ENCODE measurements around the gene PGAP6.
A peak's percentile ranks its signal among the peaks of the same experiment; 100 is the strongest.
"Not testable (repeated sequence)": the region's sequence is repeated elsewhere in the genome, so short reads cannot be mapped to it uniquely, and the experiment has no call there.

PGAP6 gene

DNA sequence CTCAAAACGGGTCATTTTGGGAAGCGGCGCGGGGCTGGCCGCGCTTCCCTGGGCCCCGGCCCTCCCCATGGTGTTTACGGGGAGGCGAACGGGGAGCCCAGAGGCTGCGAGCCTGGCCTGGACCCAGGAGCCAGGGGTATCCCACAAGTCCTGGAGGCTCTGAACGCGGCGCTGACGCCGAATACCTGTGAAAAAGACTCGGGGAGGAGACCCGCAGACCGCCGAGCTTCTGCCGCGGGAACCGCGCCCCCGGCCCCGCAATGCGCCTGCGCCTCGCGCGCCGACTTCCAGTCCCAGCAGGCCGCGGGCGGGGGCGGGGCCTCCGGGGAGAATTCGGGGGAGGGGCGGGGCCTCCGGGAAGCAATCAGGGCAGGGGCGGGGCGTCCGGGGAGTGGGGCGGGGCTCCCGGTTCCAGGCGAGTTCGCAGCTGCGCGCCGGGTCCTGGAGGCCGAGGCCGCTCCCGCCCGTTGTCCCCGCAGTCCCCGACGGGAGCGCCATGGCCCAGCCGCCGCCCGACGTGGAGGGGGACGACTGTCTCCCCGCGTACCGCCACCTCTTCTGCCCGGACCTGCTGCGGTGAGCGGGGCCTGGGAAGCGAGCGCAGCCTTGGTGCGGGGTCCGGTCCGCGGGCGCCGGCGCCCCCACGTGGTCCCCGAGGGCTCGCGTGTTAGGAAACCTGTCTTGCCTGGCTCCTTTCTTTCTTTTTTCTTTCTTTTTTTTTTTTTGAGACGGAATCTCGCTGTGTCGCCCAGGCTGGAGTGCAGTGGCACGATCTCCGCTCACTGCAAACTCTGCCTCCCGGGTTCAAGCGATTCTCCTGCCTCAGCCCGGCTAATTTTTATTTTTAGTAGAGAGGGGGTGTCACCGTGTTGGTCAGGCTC is 19.9 kb upstream of the PGAP6 start, which contains the start of gene DECR2:
DECR2 (plus strand) TSS at position 418 of the 881 bp plus-strand sequence; CDS start at position 497, 79 bp downstream.
- DNase-seq: peak; percentile 92

DNA sequence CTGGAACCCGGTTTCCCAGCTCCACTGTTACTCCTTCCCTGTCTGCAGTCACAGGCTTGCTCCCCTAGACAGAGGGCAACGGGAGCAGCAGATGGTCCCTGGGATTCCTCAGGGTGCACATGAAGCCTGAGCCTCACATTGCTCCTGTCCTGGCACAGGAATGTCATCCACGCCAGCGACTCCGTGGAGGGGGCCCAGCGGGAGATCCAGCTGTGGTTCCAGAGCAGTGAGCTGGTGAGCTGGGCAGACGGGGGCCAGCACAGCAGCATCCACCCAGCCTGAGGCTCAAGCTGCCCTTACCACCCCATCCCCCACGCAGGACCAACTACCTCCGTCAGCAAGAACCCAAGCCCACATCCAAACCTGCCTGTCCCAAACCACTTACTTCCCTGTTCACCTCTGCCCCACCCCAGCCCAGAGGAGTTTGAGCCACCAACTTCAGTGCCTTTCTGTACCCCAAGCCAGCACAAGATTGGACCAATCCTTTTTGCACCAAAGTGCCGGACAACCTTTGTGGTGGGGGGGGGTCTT is 18.3 kb upstream of the PGAP6 start:
- DNase-seq: no peak

DNA sequence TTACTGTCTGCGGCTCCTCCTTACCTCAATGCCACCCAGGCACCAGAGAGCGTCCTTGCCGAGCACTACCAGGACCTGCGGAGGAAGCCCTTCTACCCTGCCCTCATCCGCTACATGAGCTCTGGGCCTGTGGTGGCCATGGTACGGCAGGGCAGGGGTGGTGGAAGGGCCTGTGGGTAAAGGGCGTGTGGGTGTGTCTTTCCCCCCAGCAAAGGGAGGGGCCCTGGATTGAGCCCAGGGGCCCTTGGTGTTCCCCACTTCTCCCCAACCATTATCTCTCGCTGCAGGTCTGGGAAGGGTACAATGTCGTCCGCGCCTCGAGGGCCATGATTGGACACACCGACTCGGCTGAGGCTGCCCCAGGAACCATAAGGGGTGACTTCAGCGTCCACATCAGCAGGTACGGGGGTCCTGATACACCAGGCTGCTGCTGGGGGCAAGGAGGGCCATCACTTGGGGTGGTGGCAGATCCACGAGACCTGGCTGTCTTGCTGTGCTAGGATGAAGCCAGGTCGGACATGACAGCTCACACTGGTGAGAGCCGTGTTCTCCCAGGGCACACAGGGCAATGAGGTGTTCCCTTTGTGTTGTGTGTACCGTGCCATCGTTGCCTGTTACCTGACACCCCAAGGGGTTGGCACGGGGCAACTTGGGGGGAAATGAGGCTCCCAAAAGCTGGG is 17.7 kb upstream of the PGAP6 start:
- no peak for DNase-seq

DNA sequence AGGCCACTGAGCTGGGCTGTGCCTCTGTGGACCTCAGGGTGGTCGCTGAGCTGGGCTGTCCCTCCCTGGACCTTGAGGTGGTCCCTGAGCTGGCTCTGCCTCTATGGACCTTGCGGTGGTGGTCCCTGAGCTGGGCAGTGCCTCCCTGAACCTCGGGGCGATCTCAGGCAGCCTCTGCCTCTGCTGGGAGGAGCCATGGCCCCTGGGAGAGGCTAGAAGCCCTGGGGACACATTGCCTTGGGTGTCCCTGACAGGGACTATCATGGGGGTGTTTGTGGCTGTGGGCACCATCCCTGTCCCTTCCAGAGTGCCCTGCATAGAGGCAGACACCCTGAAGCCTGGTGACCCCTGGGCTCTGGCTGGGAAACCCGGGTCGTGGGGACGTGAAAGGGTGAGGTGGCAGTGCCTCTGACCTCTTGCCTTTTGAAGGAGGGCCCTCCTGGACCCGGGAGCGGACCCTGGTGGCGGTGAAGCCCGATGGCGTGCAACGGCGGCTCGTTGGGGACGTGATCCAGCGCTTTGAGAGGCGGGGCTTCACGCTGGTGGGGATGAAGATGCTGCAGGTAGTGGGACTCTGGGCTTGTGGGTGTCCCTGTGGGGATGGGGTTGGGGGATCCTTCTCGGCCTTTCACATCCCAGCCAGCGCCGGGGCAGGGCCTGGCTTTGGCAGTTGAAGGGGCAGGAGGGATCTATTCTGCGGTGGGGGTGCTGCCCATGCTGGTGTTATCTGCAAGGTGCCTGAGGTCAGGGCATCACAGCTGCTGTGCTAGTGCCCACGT is 17.0 kb upstream of the PGAP6 start:
- no peak for DNase-seq

DNA sequence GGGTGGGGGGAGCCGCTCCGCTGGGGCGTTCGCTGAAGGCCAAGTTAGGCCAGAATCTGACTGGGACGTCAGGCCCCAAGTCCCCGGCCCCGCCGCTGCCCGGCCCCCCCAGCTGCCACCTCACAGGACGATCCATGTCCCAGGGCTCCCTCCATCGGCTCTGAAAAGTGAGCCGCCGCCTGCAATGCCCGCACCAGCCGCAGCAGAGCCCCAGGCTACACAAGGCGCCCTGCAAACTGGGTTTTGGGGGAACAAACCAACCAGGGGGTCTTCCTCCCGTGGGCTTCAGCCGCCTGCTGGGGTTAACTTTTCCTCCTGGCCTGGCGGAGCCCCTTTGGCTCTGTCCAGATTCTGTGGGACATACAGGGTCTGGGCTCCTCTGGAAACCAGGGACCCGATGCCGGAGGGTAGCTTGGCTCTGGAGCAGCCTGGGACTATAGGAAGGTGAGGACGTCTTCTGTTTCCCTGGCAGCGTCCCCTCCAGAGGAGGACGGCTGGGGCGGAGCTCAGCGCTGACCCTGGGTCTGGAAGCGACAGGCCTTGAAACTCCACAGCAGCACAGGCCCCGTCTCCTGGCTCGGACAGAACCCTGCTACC is 16.1 kb upstream of the PGAP6 start:
- DNase-seq: peak; percentile 22

DNA sequence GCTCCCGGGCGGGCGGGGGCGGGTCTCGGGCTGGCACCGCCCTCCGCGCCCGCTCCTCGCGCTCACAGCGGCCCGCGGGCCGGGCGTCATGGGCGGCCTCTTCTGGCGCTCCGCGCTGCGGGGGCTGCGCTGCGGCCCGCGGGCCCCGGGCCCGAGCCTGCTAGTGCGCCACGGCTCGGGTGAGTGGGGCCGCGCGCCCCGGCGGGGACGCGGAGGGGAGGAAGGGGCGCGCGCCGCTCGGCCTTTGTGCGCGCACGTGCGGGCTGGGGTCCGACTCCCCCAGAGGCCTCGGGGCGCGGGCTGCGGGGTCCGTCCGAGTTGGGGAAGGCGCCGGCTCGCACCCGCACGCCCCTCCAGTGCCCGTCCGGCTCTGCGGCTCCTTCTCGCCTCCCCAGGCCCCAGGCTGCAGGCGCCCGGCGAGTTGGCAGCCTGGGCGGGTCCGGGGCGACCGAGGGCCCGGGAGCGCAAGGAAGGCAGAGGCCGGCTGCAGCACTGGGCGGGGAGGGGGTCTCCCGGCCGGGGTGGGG is 15.4 kb upstream of the PGAP6 start, which contains the start of gene NME4:
NME4 (plus strand) TSS at position 65 of the 527 bp plus-strand sequence; CDS start at position 89, 24 bp downstream.
- DNase-seq: peak; percentile 18

DNA sequence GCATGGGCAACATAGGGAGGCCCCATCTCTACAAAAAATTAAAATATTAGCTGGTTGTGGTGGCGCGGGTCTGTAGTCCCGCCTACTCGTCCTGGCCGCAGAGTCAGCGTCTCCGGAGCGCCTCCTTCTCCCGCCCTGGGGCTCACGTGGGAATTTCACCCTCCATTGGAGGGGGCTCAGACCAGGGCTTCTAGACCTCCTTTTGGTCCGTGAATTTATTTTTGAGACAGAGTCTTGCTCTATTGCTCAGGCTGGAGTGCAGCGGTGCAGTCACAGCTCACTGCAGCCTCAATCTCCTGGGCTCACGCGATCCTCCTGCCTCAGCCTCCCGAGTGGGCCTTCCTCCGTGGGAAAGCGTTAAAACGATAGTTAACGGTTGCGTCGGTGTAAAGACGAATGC is 14.8 kb upstream of the PGAP6 start:
- no peak for DNase-seq

DNA sequence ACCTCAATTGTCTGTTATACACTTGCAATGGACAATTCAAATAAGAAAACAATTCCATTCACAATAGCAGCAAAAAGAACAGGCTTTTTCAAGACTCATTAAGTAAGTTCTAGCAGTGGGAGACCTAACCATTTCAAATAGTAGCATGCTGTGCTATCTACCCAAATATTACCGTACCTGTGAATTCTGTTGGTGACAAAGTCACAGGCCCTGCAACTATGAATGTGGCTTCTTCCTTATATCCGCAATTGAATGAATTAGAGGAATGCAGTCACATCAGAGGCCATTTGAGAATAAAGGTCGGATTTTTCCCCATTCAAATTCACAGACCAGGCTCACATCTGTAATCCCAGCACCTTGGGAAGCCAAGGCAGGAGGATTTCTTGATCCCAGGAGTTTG is 14.4 kb upstream of the PGAP6 start:
- DNase-seq: no peak

DNA sequence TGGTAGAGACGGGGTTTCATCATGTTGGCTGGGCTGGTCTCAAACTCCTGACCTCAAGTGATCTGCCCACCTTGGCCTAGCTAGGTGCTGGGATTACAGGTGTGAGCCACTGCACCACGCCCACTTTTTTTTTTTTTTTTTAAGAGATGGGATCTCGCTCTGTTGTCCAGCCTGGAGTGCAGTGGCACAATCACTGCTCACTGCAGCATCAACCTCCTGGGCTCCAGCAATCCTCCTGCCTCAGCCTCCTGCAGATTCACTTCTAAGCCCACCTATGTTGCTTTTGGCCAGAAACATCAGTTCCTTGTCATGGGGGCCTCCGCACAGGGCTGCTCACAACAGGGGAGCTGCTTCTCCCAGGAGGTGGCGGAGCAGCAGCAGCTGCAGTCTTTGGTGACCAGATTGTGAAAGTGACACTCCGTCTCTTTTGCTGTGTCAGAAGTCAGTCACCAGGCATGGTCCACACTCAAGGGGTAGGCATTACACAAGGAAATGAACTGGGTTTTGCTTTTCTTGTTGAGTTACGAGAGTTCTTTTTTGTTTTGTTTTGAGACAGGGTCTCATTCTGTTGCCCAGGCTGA is 10.8 kb upstream of the PGAP6 start:
- no peak for DNase-seq

DNA sequence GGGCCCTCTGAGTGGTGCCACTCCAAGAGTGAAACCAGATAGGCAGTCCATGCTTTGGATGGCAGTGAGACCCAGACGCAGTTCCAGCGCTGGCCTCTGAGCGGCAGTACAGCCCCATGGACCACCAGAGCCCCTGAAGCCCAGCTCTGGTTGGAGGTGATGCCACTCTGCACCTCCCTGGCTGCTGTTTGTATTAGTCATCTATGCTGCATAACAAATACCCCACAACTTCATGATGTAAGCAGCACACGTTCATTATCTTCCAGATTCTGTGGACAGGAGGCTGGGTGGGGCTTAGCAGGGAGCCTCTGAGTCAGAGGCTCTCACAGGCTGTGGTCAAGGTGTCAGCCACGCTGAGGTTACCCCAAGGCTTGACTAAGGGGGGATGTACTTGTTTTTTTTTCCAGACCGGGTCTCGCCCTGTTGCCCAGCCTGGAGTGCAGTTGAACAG is 10.1 kb upstream of the PGAP6 start:
- DNase-seq: peak; percentile 61

DNA sequence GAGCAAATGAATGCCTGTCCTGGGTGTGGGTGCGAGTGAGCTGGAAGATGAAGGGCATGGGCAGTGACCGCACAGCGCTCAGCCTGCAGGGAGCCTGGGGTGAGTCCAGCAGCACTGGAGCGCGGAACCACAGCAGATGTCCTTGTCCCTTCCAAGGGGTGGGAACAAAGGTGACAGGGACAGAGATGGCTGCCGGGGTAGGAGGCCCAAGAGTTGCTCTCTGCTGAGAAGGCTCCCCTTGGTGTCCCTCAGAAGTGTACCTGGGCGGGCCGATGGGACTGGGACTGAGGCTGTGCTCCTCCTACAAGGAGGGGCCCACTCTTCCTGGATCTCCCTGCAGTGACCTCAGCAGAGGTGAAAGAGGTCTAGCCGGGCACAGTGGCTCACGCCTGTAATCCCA is 7.6 kb upstream of the PGAP6 start:
- no peak for DNase-seq

DNA sequence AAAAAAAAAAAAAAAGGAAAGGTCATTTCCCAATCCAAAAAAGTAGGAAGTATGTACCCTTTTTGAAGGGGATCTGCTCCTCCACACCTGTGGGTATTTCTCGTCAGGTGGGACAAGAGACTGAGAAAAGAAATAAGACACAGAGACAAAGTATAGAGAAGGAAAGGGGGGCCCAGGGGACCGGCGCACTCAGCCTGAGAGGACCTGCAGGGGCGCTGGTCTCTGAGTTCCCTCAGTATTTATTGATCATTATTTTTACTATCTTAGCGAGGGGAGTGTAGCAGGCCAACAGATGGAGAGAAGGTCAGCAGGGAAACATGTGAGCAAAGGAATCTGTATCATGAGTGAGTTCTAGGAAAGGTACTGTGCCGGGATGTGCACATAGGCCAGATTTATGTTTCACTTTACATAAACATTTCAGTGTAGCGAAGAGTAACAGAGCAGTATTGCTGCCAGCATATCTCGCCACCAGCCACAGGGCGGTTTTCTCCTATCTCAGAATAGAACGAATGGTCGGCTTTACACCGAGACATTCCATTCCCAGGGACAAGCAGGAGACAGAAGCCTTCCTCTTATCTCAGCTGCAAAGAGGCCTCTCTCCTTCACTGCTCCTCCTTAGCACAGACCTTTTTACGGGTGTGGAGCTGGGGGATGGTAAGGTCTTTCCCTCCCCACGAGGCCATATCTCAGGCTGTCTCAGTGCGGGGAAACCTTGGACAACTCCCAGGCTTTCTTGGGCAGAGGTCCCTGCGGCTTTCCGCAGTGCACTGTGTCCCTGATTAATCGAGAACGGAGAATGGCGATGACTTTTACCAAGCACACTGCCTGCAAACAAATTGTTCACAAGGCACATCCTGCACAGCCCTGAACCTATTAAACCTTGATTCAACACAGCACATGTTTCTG is 6.2 kb upstream of the PGAP6 start:
- not testable (repeated sequence) for DNase-seq

DNA sequence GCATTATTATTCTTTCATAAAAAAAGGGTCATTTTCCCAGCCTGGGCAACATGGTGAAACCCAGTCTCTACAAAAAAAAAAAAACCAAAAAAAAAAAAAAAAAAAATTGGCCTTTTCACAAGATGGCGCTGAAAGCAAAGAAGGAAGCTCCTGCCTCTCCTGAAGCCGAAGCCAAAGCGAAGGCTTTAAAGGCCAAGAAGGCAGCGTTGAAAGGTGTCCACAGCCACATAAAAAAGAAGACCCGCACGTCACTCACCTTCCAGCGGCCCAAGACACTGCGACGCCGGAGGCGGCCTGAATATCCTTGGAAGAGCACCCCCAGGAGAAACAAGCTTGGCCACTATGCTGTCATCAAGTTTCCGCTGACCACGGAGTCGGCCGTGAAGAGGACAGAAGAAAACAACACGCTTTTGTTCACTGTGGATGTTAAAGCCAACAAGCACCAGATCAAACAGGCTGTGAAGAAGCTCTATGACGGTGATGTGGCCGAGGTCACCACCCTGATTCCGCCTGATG is 4.9 kb upstream of the PGAP6 start:
- no peak for DNase-seq

DNA sequence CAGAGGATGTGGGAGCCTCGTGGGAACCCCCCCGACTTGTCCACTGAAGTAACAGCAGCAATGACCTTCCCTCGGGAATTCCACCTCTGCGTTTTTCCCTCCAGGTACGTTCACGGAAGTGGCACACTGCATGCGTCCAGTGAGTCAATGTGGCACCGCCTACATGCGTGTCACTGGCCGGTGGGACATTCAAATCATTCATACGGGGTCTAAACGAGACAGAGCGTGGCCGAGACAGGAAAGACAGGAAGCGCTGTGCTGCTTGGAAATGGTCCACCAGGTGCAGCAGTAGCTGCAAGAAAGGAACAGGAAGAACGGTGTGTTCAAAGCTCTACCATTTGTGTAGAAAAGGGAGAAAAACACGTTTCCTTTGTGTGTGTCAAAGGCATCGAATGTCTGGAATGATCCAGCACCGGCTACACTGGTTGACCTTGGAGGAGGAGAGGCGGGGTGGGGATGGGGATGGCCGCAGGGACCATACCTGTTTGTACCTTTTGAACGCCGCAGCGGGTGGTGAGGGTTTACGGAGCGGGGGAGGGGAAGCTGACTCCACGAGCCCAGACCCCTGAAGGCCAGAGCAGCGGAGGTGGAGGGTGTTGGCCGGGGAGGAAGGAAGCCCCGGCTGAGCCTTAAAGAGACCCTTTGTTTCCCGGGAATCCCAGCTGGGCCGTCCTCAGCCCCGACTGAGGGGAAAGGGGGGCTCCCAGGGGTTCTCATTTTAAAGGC is 1.7 kb upstream of the PGAP6 start:
- DNase-seq: peak; percentile 49

DNA sequence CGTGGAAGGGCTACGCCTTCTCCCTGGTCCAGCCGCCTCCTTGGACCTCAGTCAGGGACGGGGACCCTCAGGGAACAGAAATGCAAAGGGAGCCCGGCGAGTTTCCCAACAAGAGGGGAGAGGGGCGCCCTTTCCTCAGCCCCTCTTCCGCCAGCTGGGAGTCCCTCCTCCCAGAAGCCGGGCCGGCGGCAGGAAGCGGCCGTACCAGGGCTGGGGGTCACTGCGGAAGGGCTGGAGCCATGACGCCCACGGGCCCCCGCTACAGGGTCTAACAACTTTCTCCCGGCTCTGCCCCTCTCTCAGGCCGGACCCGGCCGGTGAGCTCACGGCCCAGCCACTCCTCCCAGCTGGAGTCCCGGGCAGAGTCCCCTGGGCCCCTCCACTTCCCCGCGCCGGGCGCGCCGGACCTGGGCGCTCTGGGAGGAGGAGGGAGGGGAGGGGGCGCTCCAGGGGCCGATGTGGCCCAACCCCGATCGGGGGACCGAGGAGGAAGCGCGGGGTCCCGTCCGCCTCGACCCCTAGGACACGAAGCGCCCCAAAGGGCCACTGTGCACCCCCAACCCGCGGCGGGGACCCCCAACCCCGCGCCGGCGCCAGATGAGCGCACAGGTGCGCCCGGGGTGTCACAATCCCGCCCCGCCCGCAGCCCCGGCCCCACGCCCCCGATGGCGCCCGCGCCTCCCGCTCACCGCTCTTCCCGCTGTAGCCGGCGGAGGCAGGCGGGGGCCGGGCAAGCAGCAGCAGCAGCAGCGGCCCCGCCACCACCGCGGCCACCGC is 578 bp downstream of the PGAP6 start:
- no peak for DNase-seq

DNA sequence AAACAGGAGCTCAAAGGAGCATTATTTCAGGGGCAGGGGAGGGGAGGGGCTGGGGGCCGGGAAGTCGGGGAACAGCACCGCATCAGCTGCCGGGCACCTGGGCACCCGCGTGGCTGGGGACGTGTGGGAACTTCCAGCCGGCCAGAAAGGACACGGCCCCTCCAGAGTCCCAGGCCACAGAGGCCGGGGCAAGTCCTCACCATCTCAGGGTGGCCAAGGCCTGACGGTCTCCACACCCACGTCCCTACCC is 1.1 kb downstream of the PGAP6 start:
- no peak for DNase-seq

DNA sequence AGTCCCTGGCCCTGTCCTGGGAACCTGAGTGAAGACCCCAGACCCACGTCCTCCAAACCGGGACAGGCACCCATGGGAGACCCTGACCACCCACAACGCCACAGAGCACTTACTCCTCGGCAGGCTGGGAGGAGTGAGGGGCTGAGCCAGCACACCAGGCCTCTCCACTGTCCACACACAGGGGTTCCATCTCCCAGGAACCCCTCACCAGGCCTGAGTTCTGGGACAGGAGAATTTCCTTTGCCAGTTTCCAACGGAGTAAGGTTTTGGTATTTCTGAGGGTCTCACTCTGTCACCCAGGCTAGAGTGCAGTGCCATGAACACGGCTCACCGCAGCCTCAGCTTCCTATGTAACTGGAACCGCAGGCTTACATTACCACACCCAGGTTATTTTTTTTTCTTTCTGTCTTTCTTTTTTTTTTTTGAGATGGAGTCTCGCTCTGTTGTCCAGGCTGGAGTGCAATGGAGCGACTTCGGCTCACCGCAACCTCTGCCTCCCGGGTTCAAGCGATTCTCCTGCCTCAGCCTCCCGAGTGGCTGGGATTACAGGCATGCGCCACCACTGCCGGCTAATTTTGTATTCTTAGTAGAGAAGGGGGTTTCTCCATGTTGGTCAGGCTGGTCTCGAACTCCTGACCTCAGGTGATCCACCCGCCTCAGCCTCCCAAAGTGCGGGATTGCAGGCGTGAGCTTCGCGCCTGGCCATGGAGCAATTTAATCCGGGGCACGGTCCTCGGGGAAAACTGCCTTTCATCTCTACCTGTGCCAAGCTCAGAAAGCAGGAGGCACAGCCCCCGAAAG is 1.6 kb downstream of the PGAP6 start:
- peak; percentile 41 for DNase-seq

Data from central memory CD4-positive, alpha-beta T cell (primary cell).